HG03066 (cell line): ENCODE results near the gene DNM2.

Source experiments
- ATAC-seq: cut with Tn5 transposase; IDR thresholded peaks from one replicate; pipeline ENCODE4 v1.9.1; 2021; ENCODE audit warnings: low read depth; ENCODE audit not compliant: unreplicated experiment

The DNM2 gene

DNA sequence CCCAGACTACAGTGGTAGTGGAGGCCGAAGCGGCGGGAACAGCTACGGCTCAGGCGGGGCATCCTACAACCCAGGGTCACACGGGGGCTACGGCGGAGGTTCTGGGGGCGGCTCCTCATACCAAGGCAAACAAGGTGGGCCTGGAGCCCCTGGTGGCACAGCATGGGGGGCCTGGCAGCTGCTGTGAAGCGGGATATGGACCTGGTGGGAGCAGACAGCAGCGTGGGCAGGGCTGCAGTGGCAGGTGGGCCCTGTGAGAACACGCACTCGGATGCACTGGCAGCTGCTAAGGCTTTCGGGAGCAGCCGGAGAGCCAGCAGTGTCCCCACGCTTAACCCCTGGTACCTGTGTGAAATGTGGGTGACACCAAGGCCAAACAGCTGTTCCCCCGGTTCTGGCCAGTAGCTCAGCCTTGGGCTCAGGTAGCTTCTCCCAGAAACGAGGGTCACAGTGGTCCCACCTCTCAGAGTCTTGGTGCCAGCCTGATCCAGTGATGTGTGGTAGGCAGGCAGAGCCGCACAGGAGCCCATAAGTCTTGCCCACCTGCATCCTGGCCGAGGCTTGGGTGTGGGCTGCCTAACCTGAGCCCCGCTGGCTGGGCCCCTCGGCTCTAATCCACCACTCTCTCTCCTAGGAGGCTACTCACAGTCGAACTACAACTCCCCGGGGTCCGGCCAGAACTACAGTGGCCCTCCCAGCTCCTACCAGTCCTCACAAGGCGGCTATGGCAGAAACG, 29.2 kb upstream of the DNM2 start:
- no peak for ATAC-seq

- no peak for ATAC-seq
Observed at GRCh38 chr19:10690341-10690781, 27.5 kb upstream of the DNM2 start.

- no peak for ATAC-seq
Observed at GRCh38 chr19:10691178-10691881, 26.5 kb upstream of the DNM2 start.

GRCh38 chr19:10691883-10692282, 26.0 kb upstream of the DNM2 start:
- no peak for ATAC-seq

- ATAC-seq, result no peak
Observed at GRCh38 chr19:10692673-10693264, 25.1 kb upstream of the DNM2 start.

DNA sequence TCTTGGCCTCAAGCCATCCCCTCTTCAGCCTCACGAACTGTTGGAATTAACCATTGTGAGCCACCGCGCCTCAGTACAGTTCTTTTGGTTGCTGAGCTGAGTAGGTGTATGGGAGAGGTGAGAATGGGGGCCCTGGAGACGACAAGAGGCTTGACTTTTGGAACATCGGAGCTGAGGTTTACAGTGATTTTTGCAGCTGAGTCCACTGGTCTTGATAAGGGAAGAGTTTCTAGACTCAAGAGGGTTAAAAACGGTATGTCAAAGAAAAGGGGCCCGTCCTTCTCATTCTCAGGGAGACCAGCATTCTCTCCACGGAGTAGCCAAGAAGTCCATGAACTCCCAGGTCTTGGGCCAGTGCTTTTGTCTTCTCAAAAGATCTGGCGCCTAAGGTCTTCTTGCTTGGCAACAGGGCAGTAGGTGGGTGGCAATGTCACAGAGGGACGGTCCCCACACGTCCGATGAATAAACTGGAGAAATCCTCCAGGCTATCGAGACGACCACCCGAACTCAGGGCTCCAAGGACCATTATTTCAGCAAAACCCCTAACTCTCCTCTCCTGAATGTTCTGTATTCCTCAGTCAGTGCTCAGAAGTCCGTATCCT, 23.1 kb upstream of the DNM2 start:
- ATAC-seq, result no peak

DNA sequence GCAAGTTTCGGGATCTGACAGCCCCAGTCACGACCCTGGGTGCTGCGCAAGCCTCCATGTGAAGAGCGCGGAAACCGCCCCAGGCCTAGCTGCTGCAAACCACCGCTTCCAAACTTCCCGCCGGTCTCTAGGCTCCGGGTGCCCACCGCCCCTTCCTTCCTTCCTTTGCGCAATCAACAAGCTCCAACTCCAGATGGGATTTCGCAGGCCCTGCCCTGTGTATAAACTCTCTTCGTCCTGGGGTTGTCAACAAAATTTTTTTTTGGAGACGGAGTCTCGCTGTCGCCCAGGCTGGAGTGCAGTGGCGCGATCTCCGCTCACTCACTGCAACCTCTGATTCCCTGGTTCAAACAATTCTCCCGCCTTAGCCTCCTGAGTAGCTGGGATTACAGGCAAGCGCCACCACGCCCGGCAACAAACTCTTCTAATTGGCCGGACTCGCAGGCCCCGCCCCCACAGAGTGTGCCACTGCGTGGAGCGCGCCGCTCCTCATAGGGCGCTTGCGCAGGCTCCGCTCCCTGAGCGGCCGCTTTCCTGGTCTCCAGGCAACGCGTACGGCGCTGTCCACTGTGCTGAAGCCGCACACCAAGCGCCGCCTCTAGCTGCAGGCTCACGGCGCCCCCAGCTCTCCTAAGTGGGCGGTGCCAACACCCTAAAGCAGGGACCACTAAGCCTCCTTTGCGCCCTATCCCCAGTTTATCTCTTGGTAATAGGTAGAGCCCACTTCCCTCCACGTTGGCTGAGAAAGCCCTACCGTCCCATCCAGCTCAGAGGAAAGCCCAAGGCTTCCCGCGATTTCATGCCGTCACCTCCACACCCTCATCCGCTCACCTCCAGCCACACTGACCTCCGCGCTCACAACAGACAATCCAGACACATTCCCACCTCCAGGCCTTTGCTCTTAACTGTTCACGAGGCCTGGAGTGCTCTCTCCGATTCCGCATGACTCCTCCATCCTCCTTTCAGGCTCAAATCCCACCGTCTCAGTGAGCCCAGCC, 22.2 kb upstream of the DNM2 start:
- peak; percentile 68 for ATAC-seq

- no peak for ATAC-seq
Observed at GRCh38 chr19:10699650-10700335, 18.1 kb upstream of the DNM2 start.

DNA sequence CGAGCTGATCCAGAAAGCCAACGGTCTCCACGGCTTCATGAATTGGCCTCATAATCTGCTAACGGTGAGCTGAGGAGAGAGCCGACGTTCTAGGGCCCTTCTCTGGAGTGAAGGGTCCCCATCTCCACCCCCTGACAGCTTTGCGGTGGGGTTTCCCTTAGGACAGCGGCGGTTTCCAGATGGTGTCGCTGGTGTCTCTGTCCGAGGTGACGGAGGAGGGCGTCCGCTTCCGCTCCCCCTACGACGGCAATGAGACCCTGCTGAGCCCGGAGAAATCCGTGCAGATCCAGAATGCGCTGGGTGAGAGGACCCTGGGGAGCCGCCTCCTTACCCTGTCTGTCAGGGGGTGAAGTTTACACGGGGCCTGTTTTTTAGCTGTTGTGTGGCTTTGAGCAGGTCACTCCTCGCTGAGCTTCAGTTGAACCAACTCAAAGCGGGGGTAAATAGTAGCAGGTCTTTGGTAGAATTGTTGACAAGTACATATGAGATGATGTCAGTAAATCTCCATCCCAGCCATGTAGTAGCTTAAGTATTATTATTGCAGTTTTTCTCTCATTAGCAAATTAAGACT, 15.8 kb upstream of the DNM2 start:
- no peak for ATAC-seq

- no peak for ATAC-seq
Observed at GRCh38 chr19:10706990-10707389, 10.9 kb upstream of the DNM2 start.

DNA sequence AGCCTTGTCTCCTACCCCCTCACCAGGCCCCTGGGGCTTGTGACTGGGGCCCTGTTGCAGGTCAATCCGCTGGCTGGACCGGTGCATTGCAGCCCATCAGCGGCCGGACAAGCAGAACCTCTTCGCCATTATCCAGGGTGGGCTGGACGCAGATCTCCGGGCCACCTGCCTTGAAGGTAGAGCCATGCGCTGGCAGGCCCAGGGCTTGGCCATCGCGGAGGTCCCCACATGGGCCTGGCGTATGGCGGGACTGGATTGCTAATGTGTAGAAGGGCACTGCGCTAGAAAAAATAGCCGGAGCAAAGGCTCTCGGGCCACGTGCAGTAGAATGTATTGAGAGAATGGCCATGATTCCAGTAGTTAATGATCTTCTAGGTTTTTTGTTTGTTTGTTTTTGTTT, 10.4 kb upstream of the DNM2 start:
- no peak for ATAC-seq

GRCh38 chr19:10708291-10708690, 9.6 kb upstream of the DNM2 start:
- ATAC-seq, result no peak

GRCh38 chr19:10712045-10712444, 5.8 kb upstream of the DNM2 start:
- no peak for ATAC-seq

DNA sequence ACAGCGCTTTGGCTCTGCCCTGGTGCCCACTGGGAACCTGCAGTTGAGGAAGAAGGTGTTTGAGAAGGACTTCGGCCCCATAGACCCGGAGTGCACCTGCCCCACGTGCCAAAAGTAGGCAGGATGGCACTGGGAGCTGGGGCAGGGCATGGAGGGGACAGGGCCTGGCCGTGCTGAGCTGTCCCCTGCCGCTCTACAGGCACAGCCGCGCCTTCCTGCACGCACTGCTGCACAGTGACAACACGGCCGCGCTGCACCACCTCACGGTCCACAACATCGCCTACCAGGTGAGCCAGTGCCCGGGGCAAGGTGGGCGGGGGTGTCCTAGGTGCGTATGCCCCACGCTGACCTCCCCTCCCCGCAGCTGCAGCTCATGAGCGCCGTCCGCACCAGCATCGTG, 5.1 kb upstream of the DNM2 start:
- no peak for ATAC-seq

DNA sequence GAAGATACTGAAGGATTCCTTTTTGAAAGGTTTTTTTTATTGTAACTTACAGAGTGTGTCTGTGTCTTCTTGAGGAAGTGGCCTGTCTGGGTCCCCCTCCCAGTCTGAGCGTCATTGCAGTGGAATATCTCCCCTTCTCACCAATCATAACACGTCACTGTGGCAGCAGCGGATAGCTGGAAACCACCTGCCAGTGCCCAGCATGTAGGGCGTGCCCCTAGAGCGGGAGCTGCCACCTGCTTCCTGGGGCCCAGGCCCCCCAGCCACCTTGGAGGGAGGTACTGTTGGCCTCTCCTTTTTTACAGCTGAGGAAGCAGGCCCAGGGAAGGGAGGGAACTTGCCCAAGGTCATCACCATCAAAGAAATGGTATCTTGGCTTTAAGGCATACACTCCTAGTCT, 4.6 kb upstream of the DNM2 start:
- ATAC-seq, result no peak

DNA sequence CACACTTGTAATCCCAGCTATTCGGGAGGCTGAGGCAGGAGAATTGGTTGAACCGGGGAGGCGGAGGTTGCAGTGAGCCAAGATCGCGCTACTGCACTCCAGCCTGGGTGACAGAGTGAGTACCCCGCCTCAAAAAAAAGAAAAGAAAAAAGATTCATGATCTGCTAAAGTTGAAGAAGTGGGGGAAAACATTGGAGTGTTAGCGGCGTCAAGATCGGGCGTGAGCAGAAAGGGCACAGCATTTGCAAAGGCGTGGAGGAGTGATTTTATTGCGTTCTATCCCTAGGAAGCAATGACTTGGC, 874 bp upstream of the DNM2 start:
- ATAC-seq, result no peak

- ATAC-seq, result peak; percentile 19
Observed at GRCh38 chr19:10718205-10719196, 622 bp downstream of the DNM2 start.

GRCh38 chr19:10719466-10719961, 1.6 kb downstream of the DNM2 start:
- ATAC-seq, result no peak
